Measurements from ENCODE around the gene MAD1L1. TPM values are rescaled to one million over a fixed set of nuclear protein-coding genes. Genes with fewer than 3 reads are reported as not detected.

Gene MAD1L1
- total RNA-seq, 1 experiment from 2014 or later: 38.5 TPM

DNA sequence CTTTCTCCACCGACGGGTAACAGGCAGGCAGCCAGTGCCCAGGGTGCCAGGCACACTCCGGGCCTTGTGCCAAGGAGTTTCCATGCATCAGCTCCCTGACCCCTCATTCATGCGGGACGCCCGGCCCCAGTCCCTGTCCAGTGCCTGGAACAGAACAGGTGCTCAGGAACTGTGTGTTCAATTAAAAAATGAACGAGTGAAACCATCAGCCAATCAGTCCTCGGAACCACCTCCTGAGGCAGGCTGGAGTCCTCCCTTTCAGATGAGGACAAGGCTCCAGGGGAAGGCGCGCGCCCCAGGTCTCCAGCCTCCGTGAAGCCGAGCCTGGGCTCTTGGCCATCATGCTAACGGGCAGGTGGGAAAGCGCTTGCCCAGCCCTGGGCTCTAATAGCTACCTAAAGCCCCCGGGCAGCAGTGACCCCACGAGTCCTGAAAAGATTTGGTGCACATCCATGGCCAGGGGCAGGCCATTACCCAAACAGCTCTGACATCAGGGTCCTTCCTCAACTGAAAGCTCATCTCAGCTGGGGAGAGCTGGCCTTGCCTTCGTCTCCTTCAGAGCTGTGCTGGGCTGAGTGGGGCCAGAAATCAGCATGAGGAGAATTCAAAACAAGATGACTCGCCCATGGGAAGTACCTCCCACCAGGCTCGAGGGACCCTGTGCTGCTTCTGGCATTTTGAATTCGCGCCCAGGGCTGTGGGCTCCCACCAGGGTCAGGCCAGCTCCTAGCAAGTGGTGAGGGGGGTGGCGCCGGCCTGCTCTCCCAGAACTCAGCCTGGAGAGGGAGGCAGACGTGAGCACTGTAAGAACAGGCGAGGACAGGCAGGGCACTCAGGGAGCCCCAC lies 200.5 kb downstream of the MAD1L1 start:
- Histone ChIP-seq H3K9ac (ENCODE audit: low read length) (no peak overlapping the region), H3K27me3 (ENCODE audit: insufficient read depth, low read length) (no peaks in the 10 kb centered on the region), H3K9me2 (ENCODE audit: insufficient read depth) (no peaks in the 10 kb centered on the region), H3K4me1 (ENCODE audit: control insufficient read depth in 1 of 2, insufficient read depth in 2 of 2, low read length in 2 of 2) (no peaks in the 10 kb centered on the region), H2AFZ (ENCODE audit: low read depth, low read length, poor library complexity, severe bottlenecking) (no peak overlapping the region), H3K9me3 (ENCODE audit: control insufficient read depth in 1 of 2, insufficient read depth in 1 of 2, low read depth in 1 of 2, low read length in 2 of 2) (peaks cover 9 to 13% of the 10 kb centered on the region in 2 experiments; a peak in 2 of 4 replicates), H3K4me2 (ENCODE audit: low read length) (no peak overlapping the region), H3K79me2 (ENCODE audit: insufficient read depth, low read length) (no peaks in the 10 kb centered on the region), H4K20me1 (ENCODE audit: insufficient read depth) (no peaks in the 10 kb centered on the region), H3K27ac (ENCODE audit: low read depth, low read length) (no peak overlapping the region), H3K36me3 (ENCODE audit: control insufficient read depth in 1 of 2, insufficient read depth in 2 of 2, low read length in 2 of 2) (peaks cover 0 to 2% of the 10 kb centered on the region in 2 experiments; a peak in 1 of 4 replicates), H3K4me3 (replicated peaks in 1 of 2; ENCODE audit: low read depth in 1 of 2, low read length in 2 of 2) (no peak overlapping the region)
- intact Hi-C loops (cut with micrococcal nuclease): no loop called here
- ChIA-PET RAD21 (ENCODE audit: low non-redundant PET in 1 of 2, low total read pairs in 2 of 2, uncharacterized antibody in 2 of 2, unreplicated experiment in 2 of 2) (no interaction called here), CTCF (no interaction called here), POLR2A (no interaction called here)
- no TSS peak for BruUV-seq (replicated peaks)
- ATAC-seq (no peak), DNase-seq (ENCODE audit: low read depth, low spot score) (no peak)
- TF ChIP-seq ZNF274 (IDR thresholded peaks at IDR 0.05; ENCODE audit: low read depth, low read length): no peak
- no peak for TF ChIP-seq REST (IDR thresholded peaks at IDR 0.05; ENCODE audit: low read depth)
- TF ChIP-seq YY1 (IDR thresholded peaks at IDR 0.05; ENCODE audit: extremely low read depth, insufficient replicate concordance, low read depth, low read length): no peak
- no peak for TF ChIP-seq JUND (IDR thresholded peaks at IDR 0.05)
- no peak for TF ChIP-seq TCF7L2 (IDR thresholded peaks at IDR 0.05; ENCODE audit: borderline replicate concordance, extremely low read depth, insufficient read depth, insufficient read length)
- TF ChIP-seq ELF1 (IDR thresholded peaks at IDR 0.05; ENCODE audit: borderline replicate concordance, low read depth): no peak
- TF ChIP-seq RAD21 (IDR thresholded peaks at IDR 0.05; ENCODE audit: low read depth): no peak
- no peak for TF ChIP-seq POLR2A (IDR thresholded peaks at IDR 0.05; ENCODE audit: borderline replicate concordance, extremely low read depth, insufficient read depth, insufficient read length)
- no peak for TF ChIP-seq CBX3 (IDR thresholded peaks at IDR 0.05; ENCODE audit: low read depth)
- no peak for TF ChIP-seq FOSL1 (IDR thresholded peaks at IDR 0.05; ENCODE audit: low read depth)
- no peak for TF ChIP-seq EZH2phosphoT487 (IDR thresholded peaks at IDR 0.05; ENCODE audit: borderline replicate concordance)
- TF ChIP-seq, protein P1, sequence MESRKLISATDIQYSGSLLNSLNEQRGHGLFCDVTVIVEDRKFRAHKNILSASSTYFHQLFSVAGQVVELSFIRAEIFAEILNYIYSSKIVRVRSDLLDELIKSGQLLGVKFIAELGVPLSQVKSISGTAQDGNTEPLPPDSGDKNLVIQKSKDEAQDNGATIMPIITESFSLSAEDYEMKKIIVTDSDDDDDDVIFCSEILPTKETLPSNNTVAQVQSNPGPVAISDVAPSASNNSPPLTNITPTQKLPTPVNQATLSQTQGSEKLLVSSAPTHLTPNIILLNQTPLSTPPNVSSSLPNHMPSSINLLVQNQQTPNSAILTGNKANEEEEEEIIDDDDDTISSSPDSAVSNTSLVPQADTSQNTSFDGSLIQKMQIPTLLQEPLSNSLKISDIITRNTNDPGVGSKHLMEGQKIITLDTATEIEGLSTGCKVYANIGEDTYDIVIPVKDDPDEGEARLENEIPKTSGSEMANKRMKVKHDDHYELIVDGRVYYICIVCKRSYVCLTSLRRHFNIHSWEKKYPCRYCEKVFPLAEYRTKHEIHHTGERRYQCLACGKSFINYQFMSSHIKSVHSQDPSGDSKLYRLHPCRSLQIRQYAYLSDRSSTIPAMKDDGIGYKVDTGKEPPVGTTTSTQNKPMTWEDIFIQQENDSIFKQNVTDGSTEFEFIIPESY (IDR thresholded peaks at IDR 0.05; ENCODE audit: extremely low read depth, insufficient replicate concordance, low read length): no peak
- TF ChIP-seq SIN3A (IDR thresholded peaks at IDR 0.05; ENCODE audit: low read depth): no peak
- TF ChIP-seq ZFX (IDR thresholded peaks at IDR 0.05): no peak
- TF ChIP-seq ATF3 (IDR thresholded peaks at IDR 0.05): no peak
- TF ChIP-seq SP1 (IDR thresholded peaks at IDR 0.05; ENCODE audit: low read depth): no peak
- no peak for TF ChIP-seq EGR1 (IDR thresholded peaks at IDR 0.05; ENCODE audit: low read depth)
